NT2/D1 (cell line): Measurements from ENCODE around the gene R3HDM4.

Experiments
- YY1 ChIP-seq: IDR thresholded peaks from 2 replicates; pipeline ENCODE4 v1.6.1; 2011; ENCODE audit not compliant: insufficient read length, insufficient read depth
- ZNF274 ChIP-seq: IDR thresholded peaks from 2 replicates; pipeline ENCODE4 v1.6.1; 2011; ENCODE audit warnings: mild to moderate bottlenecking, low read depth, low read length

DNA sequence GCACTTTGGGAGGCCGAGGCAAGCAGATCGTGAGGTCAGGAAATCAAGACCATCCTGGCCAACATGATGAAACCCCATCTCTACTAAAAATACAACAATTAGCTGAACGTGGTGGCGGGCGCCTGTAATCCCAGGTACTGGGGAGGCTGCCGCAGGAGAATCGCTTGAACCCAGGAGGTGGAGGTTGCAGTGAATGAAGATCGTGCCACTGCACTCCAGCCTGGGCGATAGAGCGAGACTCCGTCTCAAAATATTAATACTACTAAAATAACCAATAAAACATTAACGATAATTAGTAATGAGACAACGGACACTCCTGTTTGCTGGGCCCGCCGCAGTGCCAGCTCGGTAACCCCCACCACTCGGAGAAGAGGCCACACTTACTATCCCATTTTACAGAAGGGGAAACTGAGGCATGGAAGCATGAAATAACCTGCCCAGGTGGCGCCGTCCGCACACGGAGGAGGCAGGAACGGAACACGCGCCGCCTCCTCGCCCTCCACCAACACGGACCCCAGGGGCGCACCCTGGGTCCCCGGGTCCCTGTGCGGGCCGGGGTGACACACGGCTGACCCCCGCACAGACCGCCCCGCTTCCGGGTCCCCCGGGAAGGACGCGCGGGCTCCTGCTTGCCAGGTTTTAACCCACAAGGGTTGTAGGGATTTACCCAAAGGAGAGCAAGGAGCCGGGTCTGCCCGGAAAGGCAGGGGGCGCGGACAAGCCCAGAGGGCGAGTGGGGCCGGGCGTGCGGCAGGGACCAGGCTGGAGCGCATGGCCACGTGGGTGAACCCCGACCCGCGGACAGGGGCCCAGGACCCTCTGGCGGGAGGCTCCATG is 1.6 kb downstream of the R3HDM4 start:
- no peak for TF ChIP-seq ZNF274
- TF ChIP-seq YY1, result no peak
